Fibroblast of lung (primary cell): Measurements from ENCODE around the gene AQP11. TPM values are rescaled to one million over a fixed set of nuclear protein-coding genes. Genes with fewer than 3 reads are reported as not detected.
A peak's percentile ranks its signal among the peaks of the same experiment; 100 is the strongest.

Experiments
- DNase-seq, 2 donors: peaks; one replicate each; pipeline versions ENCODE4 v3.0.0 to v3.0.0-alpha.2; 2010; ENCODE audit warnings: low read depth in 2 of 2
- H2AFZ ChIP-seq: 2 replicates; pipeline ENCODE4 v1.5.1; 2012; ENCODE audit warnings: low read length, control low read depth, inconsistent platforms
- H3K27ac ChIP-seq: 2 replicates; pipeline ENCODE4 v1.5.1; 2011; ENCODE audit warnings: low read length, control low read depth; ENCODE audit not compliant: insufficient read depth
- H3K27me3 ChIP-seq: 2 replicates; pipeline ENCODE4 v1.5.1; 2011; ENCODE audit warnings: mild to moderate bottlenecking, low read length; ENCODE audit not compliant: control insufficient read depth, insufficient read depth
- H3K36me3 ChIP-seq: 2 replicates; pipeline ENCODE4 v1.5.1; 2011; ENCODE audit warnings: low read length; ENCODE audit not compliant: control insufficient read depth, insufficient read depth
- H3K4me1 ChIP-seq: 2 replicates; pipeline ENCODE4 v1.5.1; 2011; ENCODE audit warnings: low read length; ENCODE audit not compliant: control insufficient read depth, insufficient read depth; ENCODE audit errors: extremely low read depth
- H3K4me2 ChIP-seq: 2 replicates; pipeline ENCODE4 v1.5.1; 2011; ENCODE audit warnings: low read length, control low read depth; ENCODE audit not compliant: insufficient read depth; ENCODE audit errors: extremely low read depth
- H3K4me3 ChIP-seq, 4 experiments: fragments of 200-600 bp in 1 of 4; sonication (generic) in 1 of 4; replicated peaks in 1 of 4; 2 replicates each; pipeline ENCODE4 v1.5.1; 2011 to 2016; ENCODE audit warnings: low read length in 4 of 4, low read depth in 3 of 4, mild to moderate bottlenecking in 3 of 4, control low read depth in 2 of 4, inconsistent platforms in 1 of 4, mixed read lengths in 1 of 4; ENCODE audit not compliant: insufficient read depth in 1 of 4; ENCODE audit errors: control extremely low read depth in 1 of 4
- H3K79me2 ChIP-seq: 2 replicates; pipeline ENCODE4 v1.5.1; 2012; ENCODE audit warnings: mild to moderate bottlenecking, low read length, inconsistent platforms; ENCODE audit not compliant: control insufficient read depth, insufficient read depth
- H3K9ac ChIP-seq: 2 replicates; pipeline ENCODE4 v1.5.1; 2011; ENCODE audit warnings: mild to moderate bottlenecking, low read length, control low read depth; ENCODE audit not compliant: insufficient read depth
- H3K9me3 ChIP-seq: 2 replicates; pipeline ENCODE4 v1.5.1; 2012; ENCODE audit warnings: low read depth, low read length; ENCODE audit not compliant: control insufficient read depth, insufficient read depth
- H4K20me1 ChIP-seq: 2 replicates; pipeline ENCODE4 v1.5.1; 2011; ENCODE audit warnings: low read length; ENCODE audit not compliant: control insufficient read depth, insufficient read depth; ENCODE audit errors: extremely low read depth
- CTCF ChIP-seq, 2 donors: IDR thresholded peaks in 1 of 2; conservative IDR thresholded peaks in 1 of 2; 1 replicate in 1 of 2; 2 replicates in 1 of 2; pipeline ENCODE4 v1.5.1; 2011 to 2012; ENCODE audit warnings: low read length in 2 of 2, control low read depth in 1 of 2, inconsistent platforms in 1 of 2, low read depth in 1 of 2, mild to moderate bottlenecking in 1 of 2
- EZH2 ChIP-seq: IDR thresholded peaks from 2 replicates; pipeline ENCODE4 v1.5.1; 2012; ENCODE audit warnings: low read length, control low read depth, mild to moderate bottlenecking; ENCODE audit errors: missing control alignments
- polyA plus RNA-seq, 2 donors: library from polyadenylated mRNA; depleted of rRNA in 1 of 2; stranded (reverse) in 1 of 2; unstranded in 1 of 2; fragments of >200 nt; gene quantifications; 2 replicates each; pipeline ENCODE4 v1.2.1, GENCODE V29; 2011 to 2012; ENCODE audit warnings: missing spikeins in 1 of 2
- total RNA-seq: library from RNA; depleted of rRNA; stranded (reverse); fragments of >200 nt; gene quantifications from 2 replicates; pipeline ENCODE4 v1.2.1, GENCODE V29; 2014

Gene AQP11
- total and polyA plus RNA-seq, 2 donors (not counting 1 experiment from before 2014, with no cell fraction given): 1.3 to 11.2 TPM

GRCh38 chr11:77598195-77598594, 8.4 kb downstream of the AQP11 start:
- no peak overlapping the region for H3K4me3 ChIP-seq
- H3K9ac ChIP-seq: no peak overlapping the region
- no peak for DNase-seq
- H3K27ac ChIP-seq: no peak overlapping the region
- no peaks in the 10 kb centered on the region for H3K79me2 ChIP-seq
- H3K36me3 ChIP-seq: no peaks in the 10 kb centered on the region
- H3K27me3 ChIP-seq: no peaks in the 10 kb centered on the region
- no peaks in the 10 kb centered on the region for H3K9me3 ChIP-seq
- no peak overlapping the region for H3K4me2 ChIP-seq
- H4K20me1 ChIP-seq: no peaks in the 10 kb centered on the region
- H3K4me1 ChIP-seq: peaks cover 12% of the 10 kb centered on the region
- H2AFZ ChIP-seq: no peak overlapping the region
- no peak for TF ChIP-seq CTCF (conservative IDR thresholded peaks at IDR 0.05 in 1 of 2, IDR thresholded peaks at IDR 0.05 in 1 of 2; ENCODE audit: low read depth in 1 of 2, low read length in 2 of 2)
- no peak for TF ChIP-seq EZH2

- H3K9ac ChIP-seq: no peak overlapping the region
- H3K4me1 ChIP-seq: peaks cover 12% of the 10 kb centered on the region
- peak overlapping the region; percentile 63 for H3K4me2 ChIP-seq
- no peak overlapping the region for H2AFZ ChIP-seq
- H3K9me3 ChIP-seq: no peaks in the 10 kb centered on the region
- no peaks in the 10 kb centered on the region for H3K79me2 ChIP-seq
- no peaks in the 10 kb centered on the region for H3K27me3 ChIP-seq
- no peak overlapping the region for H3K4me3 ChIP-seq
- H3K36me3 ChIP-seq: no peaks in the 10 kb centered on the region
- H3K27ac ChIP-seq: peak overlapping the region; percentile 72
- peak; percentile 83 to 94 for DNase-seq
- TF ChIP-seq CTCF (conservative IDR thresholded peaks at IDR 0.05 in 1 of 2, IDR thresholded peaks at IDR 0.05 in 1 of 2; ENCODE audit: low read depth in 1 of 2, low read length in 2 of 2) (no peak), EZH2 (no peak)
- H4K20me1 ChIP-seq: no peaks in the 10 kb centered on the region
These were observed 12.8 kb downstream of the AQP11 start for GRCh38 chr11:77602381-77603088.

- Histone ChIP-seq H3K4me1 (peaks cover 12% of the 10 kb centered on the region), H3K79me2 (no peaks in the 10 kb centered on the region), H4K20me1 (no peaks in the 10 kb centered on the region), H2AFZ (no peak overlapping the region), H3K36me3 (no peaks in the 10 kb centered on the region), H3K9me3 (no peaks in the 10 kb centered on the region), H3K4me3 (no peak overlapping the region), H3K27ac (no peak overlapping the region), H3K9ac (no peak overlapping the region), H3K27me3 (no peaks in the 10 kb centered on the region), H3K4me2 (no peak overlapping the region)
- TF ChIP-seq EZH2 (no peak), CTCF (conservative IDR thresholded peaks at IDR 0.05 in 1 of 2, IDR thresholded peaks at IDR 0.05 in 1 of 2; ENCODE audit: low read depth in 1 of 2, low read length in 2 of 2) (no peak)
- DNase-seq: no peak
These were observed 14.5 kb downstream of the AQP11 start for GRCh38 chr11:77604281-77604680.
